Astrocyte of the spinal cord (primary cell): ENCODE data around the gene CLC.

Experiments
- DNase-seq: peaks from one replicate; pipeline ENCODE4 v3.0.0; 2011; ENCODE audit warnings: low read depth, low spot score
- H3K4me3 ChIP-seq: 2 replicates; pipeline ENCODE4 v1.5.1; 2011; ENCODE audit warnings: low read depth, mild to moderate bottlenecking, low read length, moderate library complexity
- in situ Hi-C: cut with HindIII; loops from 2 replicates; pipeline ENCODE4 v1.10.0; 2017; ENCODE audit warnings: low sequenced_read_pairs
- TF ChIP-seq, protein P1 (sequence below): IDR thresholded peaks from 2 replicates; pipeline ENCODE4 v1.5.1; 2012; ENCODE audit warnings: low read depth, mild to moderate bottlenecking, low read length, inconsistent platforms

Gene CLC

DNA sequence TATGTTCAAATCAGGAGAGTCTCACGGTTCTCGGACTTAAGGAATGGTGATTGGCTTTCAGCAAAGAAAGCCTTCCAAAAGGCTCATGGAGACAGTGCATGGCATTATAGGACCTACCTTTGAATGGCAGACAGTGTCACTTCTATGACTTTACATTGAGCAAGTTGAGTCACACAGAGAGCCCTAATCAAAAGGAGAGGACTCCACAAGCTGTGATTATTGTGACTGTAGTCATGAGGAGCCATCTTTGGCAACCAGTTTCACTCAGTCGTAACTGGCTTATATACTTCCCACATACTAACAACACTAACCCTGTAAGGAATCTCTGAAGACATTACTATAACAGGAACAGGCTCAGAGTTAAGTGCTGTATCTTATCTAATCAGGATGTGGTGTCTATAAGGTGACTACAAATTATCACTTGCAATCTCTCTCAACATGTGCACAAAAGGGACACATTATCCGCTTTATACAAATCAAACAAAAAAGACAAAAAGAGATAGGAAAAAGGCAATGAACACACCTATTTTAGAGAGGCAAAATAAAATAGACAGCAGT, 27.4 kb downstream of the CLC start:
- in situ Hi-C loops: no loop called here
- TF ChIP-seq, protein P1, sequence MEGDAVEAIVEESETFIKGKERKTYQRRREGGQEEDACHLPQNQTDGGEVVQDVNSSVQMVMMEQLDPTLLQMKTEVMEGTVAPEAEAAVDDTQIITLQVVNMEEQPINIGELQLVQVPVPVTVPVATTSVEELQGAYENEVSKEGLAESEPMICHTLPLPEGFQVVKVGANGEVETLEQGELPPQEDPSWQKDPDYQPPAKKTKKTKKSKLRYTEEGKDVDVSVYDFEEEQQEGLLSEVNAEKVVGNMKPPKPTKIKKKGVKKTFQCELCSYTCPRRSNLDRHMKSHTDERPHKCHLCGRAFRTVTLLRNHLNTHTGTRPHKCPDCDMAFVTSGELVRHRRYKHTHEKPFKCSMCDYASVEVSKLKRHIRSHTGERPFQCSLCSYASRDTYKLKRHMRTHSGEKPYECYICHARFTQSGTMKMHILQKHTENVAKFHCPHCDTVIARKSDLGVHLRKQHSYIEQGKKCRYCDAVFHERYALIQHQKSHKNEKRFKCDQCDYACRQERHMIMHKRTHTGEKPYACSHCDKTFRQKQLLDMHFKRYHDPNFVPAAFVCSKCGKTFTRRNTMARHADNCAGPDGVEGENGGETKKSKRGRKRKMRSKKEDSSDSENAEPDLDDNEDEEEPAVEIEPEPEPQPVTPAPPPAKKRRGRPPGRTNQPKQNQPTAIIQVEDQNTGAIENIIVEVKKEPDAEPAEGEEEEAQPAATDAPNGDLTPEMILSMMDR: no peak
- no peak for DNase-seq
- H3K4me3 ChIP-seq: no peak overlapping the region

DNA sequence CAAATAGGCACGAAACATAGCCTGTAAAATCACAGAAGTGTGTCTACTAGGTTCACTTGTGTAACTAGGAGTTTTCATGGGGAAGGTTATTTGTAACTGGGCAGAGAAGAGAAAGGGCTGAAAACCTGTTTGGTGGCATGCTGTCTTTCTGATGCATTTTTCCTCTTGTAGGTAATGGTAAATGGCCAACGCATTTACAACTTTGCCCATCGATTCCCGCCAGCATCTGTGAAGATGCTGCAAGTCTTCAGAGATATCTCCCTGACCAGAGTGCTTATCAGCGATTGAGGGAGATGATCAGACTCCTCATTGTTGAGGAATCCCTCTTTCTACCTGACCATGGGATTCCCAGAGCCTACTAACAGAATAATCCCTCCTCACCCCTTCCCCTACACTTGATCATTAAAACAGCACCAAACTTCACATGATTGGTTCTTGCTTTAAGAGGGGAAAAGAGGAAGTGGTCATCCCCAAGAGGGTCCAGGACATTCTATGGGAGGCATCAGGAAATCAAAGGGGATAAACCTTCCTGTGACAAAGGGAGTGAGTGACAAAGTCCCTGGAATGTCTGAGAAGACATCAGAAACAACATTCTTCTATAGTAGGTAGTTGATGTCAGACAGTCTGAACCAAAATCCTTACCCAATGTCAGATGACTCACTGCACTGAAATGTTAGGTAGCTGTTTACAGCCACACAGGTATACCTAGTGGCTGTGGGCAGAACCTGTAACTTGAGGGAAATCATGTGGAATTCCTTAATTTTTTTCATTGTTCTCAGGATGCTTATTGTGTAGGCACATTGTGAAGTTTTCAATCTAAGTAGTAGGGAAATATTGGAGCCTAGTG, 28.6 kb downstream of the CLC start:
- in situ Hi-C loops: no loop called here
- TF ChIP-seq, protein P1: no peak
- no peak overlapping the region for H3K4me3 ChIP-seq
- DNase-seq: no peak

DNA sequence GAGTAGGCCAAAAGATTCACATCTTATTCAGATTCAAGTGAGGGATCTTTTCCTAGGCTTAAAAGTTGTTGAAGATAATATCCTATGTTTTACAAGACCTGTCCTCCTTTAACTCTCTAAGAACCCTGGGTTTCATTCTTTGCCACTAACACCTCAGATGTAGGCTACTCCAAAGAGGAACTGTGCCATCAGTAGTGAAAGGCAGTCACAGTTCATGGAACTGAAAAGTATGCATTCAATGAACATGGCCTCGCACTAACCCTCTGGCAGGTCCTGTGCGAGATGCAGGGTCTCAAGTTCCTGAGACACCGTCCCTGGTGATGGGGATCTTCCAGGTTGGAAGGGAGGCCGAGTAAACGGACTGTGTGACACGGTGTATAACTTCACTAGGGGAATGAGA, 29.2 kb downstream of the CLC start:
- in situ Hi-C loops: no loop called here
- no peak for DNase-seq
- TF ChIP-seq, protein P1: no peak
- no peak overlapping the region for H3K4me3 ChIP-seq

DNA sequence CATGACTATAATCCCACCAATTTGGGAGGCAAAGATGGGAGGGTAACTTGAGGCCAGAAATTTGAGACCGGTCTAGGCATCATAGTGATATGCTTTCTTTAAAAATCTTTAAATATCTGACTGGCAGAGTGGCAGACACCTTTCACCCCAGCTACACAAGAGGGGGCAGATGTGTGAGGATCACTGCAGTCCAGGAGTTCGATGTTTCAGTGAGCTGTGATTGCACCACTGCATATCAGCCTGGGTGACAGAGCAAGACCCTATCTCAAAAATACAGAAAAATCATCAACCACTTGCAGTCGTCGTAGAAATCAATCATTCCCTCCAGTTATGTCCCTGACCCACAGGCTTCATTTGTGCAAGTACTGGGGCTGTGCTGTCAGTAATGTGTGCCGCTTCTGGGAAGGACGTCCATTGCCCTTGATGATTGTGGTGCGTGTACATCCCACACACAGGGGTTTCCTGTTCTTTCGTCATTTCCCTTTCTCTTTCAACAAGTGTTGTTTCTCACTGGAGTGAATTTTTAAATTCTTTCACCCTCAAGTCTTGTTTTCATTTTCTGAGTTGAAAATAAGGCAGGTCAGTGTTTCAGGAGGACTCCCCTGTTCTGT, 32.1 kb downstream of the CLC start:
- DNase-seq: no peak
- no peak overlapping the region for H3K4me3 ChIP-seq
- in situ Hi-C loops: no loop called here

DNA sequence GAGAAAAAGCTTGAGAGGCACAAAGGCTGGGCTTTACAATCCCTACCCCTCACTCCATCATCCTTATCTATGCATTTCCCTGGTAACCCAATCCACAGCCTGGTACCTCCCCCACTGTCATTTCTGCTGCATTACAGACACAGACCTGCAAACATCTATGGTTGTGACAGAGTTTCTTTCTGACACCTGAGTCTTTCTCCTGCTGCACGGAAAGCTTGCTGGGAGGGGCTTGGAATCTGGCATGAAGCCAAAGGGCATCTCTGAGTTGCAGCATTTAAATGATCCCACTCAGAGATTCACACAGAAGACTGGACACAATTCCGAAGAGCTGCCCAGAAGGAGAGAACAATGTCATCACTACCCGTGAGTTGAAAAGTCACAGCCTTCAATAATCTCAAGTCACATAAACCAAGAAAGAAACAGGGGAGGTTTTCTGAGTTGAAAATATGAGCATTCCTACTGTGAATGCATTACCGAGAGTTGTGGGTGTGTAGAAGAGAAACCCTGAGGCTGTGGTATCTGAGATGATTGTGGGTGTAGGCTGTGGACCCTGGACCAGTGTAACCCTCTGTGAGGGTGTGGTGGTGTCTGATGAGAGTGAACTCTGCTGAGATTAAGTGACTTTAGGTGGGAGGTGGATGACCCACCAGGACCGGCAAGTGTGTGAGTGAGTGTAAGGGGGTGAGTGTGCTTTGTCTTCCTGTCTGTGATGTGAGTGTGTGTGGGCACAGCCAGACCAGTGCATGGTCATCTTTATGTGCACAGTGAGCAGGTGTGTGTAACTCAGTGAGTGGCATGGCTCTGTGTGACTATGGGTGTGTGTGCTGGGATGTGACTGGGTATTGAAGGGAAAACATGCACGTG, 33.4 kb downstream of the CLC start, which contains the start of gene LGALS14:
LGALS14 (plus strand) TSS at position 301 of the 864 bp plus-strand sequence; CDS start at position 349, 48 bp downstream.
- no peak within 1 kb of the TSS for H3K4me3 ChIP-seq
- TF ChIP-seq, protein P1: no peak
- in situ Hi-C loops: no loop called here
- DNase-seq: no peak

More for the DNA sequence above, 32.1 kb downstream of the CLC start:
- TF ChIP-seq, protein P1: no peak

DNA sequence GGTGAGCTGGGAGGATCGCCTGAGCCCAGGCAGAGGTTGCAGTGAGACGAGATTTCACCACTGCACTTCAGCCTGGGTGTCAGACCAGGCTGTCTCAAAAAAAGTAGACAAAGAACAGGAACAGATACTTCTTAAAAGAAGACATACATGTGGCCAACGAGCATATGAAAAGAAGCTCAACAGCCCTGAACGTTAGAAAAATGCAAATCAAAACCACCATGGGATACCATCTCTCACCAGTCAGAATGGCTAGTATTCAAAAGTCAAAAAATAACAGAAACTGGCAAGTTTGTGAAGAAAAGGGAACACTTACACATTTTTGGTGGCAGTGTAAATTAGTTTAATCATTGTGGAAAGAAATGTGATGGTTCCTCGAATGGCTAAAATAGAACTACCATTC, 36.5 kb downstream of the CLC start:
- TF ChIP-seq, protein P1: no peak
- in situ Hi-C loops: no loop called here

More for the DNA sequence above, 36.5 kb downstream of the CLC start:
- no peak for DNase-seq
- H3K4me3 ChIP-seq: no peak overlapping the region
